GM08714 (cell line): Measurements from ENCODE around the gene SEPHS1.

Experiments
- H3K4me3 ChIP-seq: fragments of 200-500 bp; sonication (Bioruptor generic); 2 replicates; pipeline ENCODE4 v1.5.1; 2014; ENCODE audit warnings: mild to moderate bottlenecking, low read length, inconsistent platforms
- ZNF274 ChIP-seq: IDR thresholded peaks from 2 replicates; pipeline ENCODE4 v1.6.1; 2012; ENCODE audit warnings: mild to moderate bottlenecking, low read depth, low read length

SEPHS1 gene

DNA sequence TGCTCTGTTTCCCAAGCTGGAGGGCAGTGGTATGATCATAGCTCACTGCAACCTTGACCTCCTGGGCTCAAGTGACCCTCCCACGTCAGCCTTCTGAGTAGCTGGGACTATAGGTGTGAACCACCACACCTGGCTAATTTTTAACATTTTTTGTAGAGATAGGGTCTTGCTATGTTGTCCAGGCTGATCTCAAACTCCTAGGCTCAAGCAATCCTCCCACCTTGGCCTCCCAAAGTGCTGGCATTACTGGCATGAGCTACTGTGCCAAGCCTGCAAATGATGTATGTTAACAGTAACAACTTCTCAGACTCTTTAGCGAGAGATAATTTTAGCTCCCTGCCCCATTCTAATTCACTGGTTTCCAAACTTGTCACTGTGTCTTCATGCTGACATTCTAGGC lies 27.7 kb upstream of the SEPHS1 start:
- no peak overlapping the region for H3K4me3 ChIP-seq
- TF ChIP-seq ZNF274, result no peak

DNA sequence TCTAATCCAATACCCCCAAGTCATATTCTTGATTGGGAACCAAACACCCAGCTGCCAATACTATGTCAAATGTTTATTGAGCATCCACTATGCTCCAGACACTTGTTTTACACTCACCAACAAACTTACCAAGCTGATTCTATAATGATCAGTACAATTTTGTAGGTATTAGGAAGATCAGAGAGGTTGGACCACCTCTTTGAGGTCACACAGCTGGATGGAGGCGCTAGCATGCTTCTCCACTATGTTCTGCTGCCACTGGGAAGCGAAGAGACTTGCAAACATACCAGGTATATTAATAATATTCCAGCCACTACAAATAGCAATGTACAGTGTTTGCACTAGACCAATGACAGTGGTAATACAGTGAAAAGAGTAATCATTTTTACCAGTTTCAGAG lies 25.6 kb upstream of the SEPHS1 start:
- no peak overlapping the region for H3K4me3 ChIP-seq
- no peak for TF ChIP-seq ZNF274

DNA sequence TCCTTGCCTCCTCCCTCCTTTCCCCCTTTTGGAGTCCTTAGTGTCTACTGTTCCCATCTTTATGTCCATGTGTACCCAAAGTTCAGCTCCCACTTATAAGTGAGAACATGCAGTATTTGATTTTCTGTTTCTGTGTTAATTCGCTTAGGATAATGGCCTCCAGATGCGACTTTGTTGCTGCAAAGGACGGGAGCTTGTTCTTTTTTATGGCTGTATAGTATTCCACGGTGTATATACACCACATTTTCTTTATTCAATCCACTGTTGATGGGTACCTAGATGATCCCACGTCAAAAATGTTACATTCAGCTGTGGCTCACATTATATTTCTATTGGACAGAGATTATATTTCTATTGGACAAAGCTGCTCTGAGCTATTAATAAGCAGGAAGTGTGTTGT lies 24.4 kb upstream of the SEPHS1 start:
- H3K4me3 ChIP-seq, result no peak overlapping the region
- no peak for TF ChIP-seq ZNF274

DNA sequence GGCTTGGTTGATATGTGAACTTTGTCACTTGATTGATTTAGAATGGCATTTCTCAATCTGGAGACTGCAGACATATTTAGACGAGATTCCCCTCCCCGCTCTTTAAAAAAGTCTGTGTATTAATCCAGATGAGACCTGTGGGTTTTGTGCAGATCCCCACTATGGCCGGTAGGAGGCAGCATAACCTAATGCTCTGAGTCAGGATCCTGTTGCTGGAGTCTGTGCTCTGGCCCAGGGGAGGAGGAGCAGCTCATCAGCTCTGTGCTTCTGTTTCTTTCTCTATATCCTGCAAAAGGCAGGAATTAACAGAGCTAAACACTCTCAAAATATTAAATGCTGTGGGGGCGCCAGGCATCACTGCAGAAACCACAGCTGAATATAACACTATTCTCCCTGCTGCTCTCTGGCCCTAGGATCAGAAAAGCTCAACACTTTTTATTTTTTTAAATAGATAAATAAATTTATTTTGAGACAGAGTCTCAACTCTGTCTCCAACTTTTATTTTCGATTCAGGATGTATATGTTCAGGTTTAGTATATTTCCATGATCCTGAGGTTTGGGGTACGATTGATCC lies 23.9 kb upstream of the SEPHS1 start:
- no peak overlapping the region for H3K4me3 ChIP-seq
- TF ChIP-seq ZNF274, result no peak

DNA sequence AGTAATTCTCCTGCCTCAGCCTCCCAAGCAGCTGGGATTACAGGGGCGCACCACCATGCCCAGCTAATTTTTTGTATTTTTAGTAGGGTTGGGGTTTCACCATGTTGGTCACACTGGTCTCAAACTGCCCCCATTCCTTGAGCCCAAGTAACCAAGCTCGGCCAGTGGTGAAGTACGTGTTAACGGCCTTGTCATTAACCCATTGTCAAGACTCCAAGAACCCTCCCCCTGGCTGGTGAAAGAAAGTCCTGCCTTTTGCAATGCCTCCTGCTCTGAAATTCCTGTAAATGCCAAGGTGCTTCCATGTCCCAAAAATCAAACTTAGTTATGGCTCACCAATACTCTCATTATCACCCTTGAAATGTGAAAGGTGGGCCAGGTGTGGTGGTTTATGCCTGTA lies 18.8 kb upstream of the SEPHS1 start:
- no peak overlapping the region for H3K4me3 ChIP-seq
- no peak for TF ChIP-seq ZNF274

DNA sequence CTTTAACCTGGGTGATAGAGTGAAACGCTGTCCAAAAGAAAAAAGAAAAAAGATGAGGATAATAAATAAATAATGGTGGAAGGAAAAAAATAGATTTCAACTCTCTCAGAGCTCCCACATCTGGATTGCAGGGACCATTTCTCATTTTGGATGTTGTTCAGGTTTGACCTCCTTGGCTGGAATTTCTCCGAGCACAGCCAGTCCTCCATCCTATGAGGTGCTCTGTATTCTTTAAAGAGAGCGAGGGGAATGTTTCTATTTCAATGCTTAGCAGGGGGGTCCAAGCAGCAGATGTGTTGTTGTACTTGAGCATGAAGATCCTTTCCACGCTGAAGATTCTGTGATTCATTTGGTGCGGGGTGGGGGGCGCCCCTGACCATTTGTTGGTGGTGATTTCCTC lies 17.7 kb upstream of the SEPHS1 start:
- no peak for TF ChIP-seq ZNF274
- no peak overlapping the region for H3K4me3 ChIP-seq

DNA sequence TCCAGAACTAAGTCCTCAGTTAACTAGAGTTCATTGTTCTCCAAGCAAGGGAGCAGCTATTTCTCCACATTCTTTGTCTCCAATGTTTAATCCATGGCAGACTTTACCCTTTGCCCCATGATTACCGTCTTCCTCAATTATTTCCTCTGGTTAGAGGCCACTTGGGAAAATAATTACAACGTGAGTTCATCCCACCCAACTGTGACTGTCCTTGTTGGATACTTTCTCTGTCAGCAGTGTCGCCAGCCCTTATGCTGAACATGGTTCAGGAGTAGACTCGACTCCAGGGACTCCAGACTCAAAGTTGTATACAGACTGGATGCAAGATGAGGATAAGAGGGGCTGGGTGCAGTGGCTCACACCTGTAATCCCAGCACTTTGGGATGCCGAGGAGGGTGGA lies 17.1 kb upstream of the SEPHS1 start:
- H3K4me3 ChIP-seq, result no peak overlapping the region
- no peak for TF ChIP-seq ZNF274

DNA sequence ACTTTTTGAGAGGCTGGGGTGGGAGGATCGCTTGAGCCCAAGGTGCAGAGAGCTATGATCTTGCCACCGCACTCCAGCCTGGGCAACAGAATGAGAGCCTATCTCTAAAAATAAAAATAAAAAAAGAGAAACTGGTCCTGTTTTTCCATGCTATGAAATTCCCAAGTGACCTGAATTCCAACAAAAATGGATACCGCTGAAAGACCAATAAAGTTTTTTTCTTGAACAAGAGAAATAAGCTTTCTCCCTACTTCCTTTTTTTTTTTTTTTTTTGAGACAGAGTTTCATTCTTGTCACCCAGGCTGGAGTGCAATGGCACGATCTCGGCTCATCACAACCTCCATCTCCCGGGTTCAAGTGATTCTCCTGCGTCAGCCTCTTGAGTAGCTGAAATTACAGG lies 12.5 kb upstream of the SEPHS1 start:
- no peak for TF ChIP-seq ZNF274
- H3K4me3 ChIP-seq, result no peak overlapping the region

DNA sequence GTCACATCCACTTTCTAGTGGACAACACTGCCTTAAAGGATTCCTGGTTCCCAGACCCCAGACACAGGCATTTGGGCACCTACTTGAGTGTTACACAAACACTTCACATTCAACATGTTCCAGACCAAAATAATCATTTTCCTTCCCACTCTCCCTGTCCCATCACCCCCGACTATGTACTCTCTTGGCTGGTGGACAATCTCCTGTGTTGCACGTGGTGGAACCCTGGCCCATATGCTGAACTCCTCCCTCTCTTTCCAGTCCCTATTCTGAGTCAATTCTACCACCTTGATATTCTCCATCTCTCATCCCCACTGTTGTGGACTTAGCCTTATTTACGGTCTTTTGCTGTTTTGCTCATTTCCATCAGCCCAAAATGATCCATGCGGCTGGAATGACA lies 8.3 kb upstream of the SEPHS1 start:
- no peak for TF ChIP-seq ZNF274
- H3K4me3 ChIP-seq, result no peak overlapping the region

DNA sequence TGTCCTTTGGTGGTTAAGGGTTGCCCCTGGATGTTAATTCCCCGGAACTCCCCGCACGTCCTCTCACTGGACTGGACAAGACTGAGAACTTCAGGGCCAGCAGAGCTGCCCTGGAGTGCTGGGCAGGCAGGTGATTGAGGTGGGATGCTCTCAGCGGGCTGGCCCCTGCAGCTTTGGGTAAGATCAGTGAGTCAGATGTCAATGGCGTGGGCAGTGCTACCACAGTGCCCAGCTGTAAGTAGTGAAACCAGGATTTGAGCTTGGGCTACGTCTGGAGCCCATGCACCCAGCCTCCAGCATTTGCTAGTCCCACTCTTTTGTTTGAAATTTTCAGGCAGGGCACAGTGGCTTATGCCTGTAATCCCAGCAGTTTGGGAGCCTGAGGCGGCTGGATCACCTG lies 6.7 kb upstream of the SEPHS1 start:
- no peak for TF ChIP-seq ZNF274
- H3K4me3 ChIP-seq, result no peak overlapping the region

DNA sequence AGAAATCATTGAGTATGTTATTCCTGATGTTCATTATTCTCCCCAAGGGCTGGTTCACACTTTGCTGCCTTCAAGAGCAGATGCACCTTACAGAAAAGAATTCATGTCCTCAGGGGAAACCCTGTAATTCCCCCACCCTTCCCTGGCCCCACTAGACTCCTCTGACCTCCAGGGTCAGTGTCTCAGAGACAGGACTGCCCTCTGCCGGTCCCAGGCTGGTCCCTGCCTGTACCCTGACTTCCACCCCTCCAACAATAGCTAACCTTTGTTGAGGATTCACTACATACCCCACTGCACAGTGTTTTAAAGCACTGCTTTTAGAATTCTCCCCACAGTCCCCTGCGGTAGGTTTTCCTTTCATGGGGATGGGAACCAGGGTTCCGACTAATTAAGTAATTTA lies 4.4 kb upstream of the SEPHS1 start:
- no peak overlapping the region for H3K4me3 ChIP-seq
- no peak for TF ChIP-seq ZNF274

DNA sequence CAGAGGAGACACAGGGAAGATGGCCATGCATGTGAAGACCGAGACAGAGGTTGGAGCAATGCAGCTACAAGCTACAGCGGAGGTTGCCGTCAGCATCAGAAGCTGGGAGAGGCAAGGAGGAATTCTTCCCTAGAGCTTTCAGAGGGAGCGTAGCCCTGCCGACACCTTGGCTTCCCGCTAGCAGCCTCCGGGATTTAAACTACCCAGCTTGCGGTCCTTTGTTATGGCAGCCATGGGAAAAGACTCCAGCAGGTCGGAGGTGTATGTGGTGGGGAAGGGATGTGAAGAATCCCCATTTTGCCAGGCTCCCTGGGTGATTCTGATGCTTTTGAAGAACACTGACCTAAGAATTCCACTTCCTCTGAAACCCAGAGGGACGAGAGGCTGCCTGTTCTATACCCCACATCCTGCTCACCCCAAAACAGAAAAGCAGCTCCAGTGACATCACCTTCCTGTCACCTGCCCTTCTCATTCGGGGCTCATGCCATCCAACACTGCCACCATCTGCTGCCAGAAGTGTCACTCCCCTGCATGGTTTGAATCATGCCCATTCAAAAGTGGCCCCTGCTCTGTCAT lies 3.3 kb upstream of the SEPHS1 start:
- H3K4me3 ChIP-seq, result no peak overlapping the region
- no peak for TF ChIP-seq ZNF274

DNA sequence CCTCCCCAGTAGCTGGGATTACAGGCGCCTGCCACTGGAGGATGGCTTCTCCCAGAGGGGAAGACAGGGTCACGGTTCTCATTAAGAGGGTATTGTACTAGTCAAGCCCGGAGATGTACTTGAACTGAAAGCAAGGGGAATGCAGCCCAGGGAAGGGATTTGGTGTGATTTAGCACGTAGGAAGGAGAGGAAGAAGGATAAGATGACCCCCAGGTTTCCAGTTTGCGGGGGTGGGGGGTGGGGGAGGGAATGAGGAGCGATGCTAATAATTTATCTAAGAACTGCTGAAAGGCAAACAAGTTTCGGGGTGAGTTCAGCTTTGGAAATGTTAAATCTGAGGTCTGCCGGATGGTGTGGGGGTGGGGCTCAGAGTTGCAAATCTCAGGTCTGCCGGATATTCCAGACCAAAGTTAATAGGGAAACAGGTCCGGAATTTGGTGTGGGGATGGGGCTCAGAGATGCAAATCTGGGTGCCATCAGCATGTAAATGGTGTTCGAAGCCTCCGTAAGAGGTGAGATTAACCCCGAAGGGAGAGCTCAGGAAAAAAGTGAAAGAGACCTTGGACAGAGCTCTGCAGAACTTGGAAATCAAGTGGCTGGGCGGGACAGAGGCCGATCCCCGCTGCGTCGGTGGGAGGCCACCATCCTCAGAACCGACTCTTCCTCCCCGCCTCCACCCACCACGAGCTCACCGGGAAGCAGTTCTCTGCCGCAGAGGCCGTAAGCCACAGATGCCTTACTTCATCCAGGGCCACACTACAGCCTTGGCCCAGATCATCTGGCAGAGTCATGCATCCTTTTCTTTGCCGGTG lies 1.6 kb upstream of the SEPHS1 start:
- peak overlapping the region; percentile 93; the same call in 1 of the 2 replicates for H3K4me3 ChIP-seq
- no peak for TF ChIP-seq ZNF274

DNA sequence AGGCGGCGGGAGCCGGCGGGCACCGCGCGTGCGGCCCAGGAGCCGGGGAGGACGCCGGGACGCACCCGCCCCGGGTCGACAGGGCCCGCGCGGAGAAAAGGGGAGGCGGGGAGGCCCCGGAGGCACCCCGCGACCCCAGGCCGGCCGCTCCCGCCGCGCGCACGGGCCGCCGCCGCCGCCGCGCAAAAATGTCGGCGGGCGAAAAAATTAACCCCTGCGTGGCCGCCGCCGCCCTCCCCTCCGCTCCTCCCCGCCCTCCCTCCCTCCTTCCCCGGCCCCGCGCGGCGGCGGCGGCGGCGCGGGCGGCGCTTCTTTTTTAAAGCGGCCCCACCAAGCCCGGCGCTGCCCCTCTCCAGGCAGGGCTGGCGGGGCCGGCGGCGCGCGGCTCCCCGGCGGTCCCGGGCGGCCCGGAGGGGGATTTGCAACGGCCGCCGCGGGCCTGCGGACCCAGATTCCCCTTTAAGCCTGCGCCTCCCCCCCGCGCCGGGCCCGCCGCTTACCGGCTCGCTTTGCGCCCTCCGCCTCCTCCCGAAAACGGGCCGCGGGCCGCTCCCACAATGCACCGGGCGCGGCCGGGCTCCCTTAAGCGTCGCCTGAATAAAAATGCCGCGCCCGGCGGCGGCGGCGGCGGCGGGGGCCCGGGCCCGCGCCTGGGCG lies 465 bp downstream of the SEPHS1 start:
- peak overlapping the region; percentile 93 for H3K4me3 ChIP-seq
- TF ChIP-seq ZNF274, result no peak

DNA sequence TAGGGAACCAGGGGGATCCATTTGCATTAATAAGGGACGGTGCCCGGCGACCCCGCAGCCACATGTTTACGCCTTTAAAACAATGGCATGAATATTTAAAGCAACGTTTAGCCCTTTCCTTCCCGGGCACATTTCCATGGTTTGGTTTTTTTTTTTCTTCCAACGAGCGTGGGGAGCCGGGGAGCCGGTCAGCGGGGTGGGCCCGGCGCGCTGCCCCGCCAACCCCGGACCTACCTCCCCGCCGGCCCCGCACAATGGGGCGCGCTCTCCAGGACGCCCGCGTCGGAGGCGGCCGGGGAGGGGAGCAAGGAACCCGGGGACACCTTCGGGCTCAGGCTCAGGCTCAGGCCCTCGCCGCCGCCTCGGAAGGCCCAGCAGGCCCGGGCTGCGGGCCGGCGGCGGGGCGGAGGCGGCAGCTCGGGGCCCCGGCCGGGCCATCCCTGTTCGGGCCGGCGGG lies 1.0 kb downstream of the SEPHS1 start:
- TF ChIP-seq ZNF274, result no peak
- H3K4me3 ChIP-seq, result peak overlapping the region; percentile 93
